Motor neuron (in vitro differentiated cells): ENCODE results near the gene SPACA7. TPM values are rescaled to one million over a fixed set of nuclear protein-coding genes. Genes with fewer than 3 reads are reported as not detected.

Experiments
- ATAC-seq, 8 experiments: fragments of 200-7000 bp; cut with Tn5 transposase; replicated peaks in 6 of 8; 2 replicates each; pipeline ENCODE4 v1.8.0; 2021; ENCODE audit warnings: mild to moderate bottlenecking in 8 of 8, moderate library complexity in 8 of 8
- H3K27ac ChIP-seq, 2 donors: fragments of 250-450 bp; sonication (Bioruptor Pico); 2 replicates each; pipeline ENCODE4 v1.9.0; 2021; ENCODE audit warnings: antibody characterized with exemption in 2 of 2, mild to moderate bottlenecking in 2 of 2, moderate library complexity in 1 of 2
- H3K4me1 ChIP-seq, 2 donors: fragments of 250-450 bp; sonication (Bioruptor Pico); replicated peaks in 1 of 2; 2 replicates each; pipeline ENCODE4 v1.6.1; 2021; ENCODE audit warnings: antibody characterized with exemption in 2 of 2, mild to moderate bottlenecking in 2 of 2, moderate library complexity in 1 of 2
- H3K4me3 ChIP-seq, 5 donors: fragments of 250-450 bp; sonication (Bioruptor Pico); 2 replicates each; pipeline ENCODE4 v1.9.0; 2021; ENCODE audit warnings: antibody characterized with exemption in 5 of 5, mild to moderate bottlenecking in 5 of 5, moderate library complexity in 4 of 5
- WGBS, 10 experiments: fragments of 450-650 bp; shearing (Covaris generic); methylation state at CpG; one replicate each; pipeline ENCODE4 v1.0.0; 2022; 5-methylcytosine and 5-hydroxymethylcytosine counted together
- in situ Hi-C, 9 experiments: fragments of 400-800 bp; cut with MboI; loops; one replicate each; pipeline ENCODE4 v1.15.0; 2021; ENCODE audit warnings: low sequenced_read_pairs in 9 of 9, low pct_unique_long_range_greater_than_20kb in 2 of 9; ENCODE audit not compliant: unreplicated experiment in 9 of 9
- total RNA-seq, 8 experiments: library from RNA; unstranded; fragments of 300-600 nt; gene quantifications; 2 replicates each; pipeline versions ENCODE4 v1.2.3 to v1.2.4, GENCODE V29; 2022

The SPACA7 gene
- total RNA-seq, 8 experiments from 2014 or later: not detected

DNA sequence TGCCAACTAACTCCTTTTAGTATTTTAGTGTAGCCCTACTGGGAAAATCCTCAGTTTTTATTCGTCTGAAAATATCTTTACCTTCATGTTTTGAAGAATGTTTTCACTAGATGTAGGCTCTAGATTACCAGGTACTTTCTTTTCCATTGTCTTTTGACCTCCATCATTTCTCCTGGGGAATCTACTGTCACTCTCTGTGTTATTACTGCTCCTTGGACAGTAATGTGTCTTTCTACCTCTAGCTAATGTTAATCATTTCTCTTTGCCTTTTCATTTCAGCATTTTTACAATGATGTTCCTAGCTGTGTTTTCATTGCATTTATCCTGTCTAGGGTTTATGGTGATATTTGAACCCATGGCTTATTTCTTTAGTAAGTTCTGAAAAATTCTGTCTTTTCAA lies 61.9 kb downstream of the SPACA7 start:
- in situ Hi-C loops: loop anchor here in 7 of 9 experiments (25.0 kb wide), 3 partner anchors 376 to 976 kb away; partner anchors contain the start of gene SOX1 (in 4 of the 7)
- no peak for ATAC-seq
- Histone ChIP-seq H3K4me3 (no peak overlapping the region), H3K4me1 (peaks cover 0 to 9% of the 10 kb centered on the region in 2 donors), H3K27ac (no peak overlapping the region)
- 7 to 94% (median 58%) methylated on average over 1 of the region's 1 CpG for WGBS, 10 experiments

GRCh38 chr13:112438515-112438914 lies 62.4 kb downstream of the SPACA7 start:
- in situ Hi-C loops: loop anchor here in 7 of 9 experiments (25.0 kb wide), 3 partner anchors 376 to 976 kb away; partner anchors contain the start of gene SOX1 (in 4 of the 7)
- Histone ChIP-seq H3K4me1 (peaks cover 0 to 13% of the 10 kb centered on the region in 2 donors), H3K27ac (no peak overlapping the region), H3K4me3 (no peak overlapping the region)
- no peak for ATAC-seq
- WGBS, 10 experiments: 5 to 100% (median 75%) methylated on average over 1 to 2 of the region's 2 CpGs

- H3K4me3 ChIP-seq: no peak overlapping the region
- WGBS, 10 experiments: 73 to 100% (median 85%) methylated on average over 3 to 12 of the region's 17 CpGs; no CpG with 5 or more reads in 6 of the 10 experiments
- ATAC-seq: no peak
- peaks cover 0 to 16% of the 10 kb centered on the region in 2 donors for H3K4me1 ChIP-seq
- no peak overlapping the region for H3K27ac ChIP-seq
- in situ Hi-C loops: loop anchor here (10.0 to 25.0 kb wide), 5 partner anchors 379 to 979 kb away; partner anchors contain the start of gene SOX1 (in 4 of the 9)
Measured at GRCh38 chr13:112441226-112441625, 65.1 kb downstream of the SPACA7 start.

DNA sequence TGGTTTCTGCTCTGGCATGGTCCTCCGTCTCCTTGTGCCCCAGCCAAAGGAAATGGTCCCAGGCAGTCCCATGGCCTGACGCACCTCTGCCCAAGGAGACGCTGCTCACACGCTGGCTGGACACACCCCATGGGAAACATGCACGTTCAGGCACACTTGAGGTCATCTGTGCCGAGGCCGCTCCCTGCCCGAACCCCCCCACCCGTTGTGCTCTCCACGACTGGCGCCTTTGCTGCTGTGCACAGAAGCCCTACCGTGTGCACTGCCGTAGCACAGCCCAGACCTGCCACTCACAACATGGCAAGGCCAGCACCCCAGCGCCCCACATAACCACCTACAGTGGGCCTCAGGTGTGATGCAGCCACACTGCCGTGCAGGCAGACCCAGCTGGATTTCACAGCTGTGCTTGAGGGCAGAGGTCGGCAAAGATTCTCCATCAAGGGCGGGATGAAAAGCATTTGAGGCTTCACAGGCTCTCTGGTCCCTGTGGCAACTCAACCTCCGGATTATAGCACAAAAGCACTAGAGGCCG lies 65.7 kb downstream of the SPACA7 start:
- Histone ChIP-seq H3K4me3 (no peak overlapping the region), H3K27ac (no peak overlapping the region), H3K4me1 (peaks cover 0 to 16% of the 10 kb centered on the region in 2 donors)
- 30 to 100% (median 83%) methylated on average over 1 to 5 of the region's 19 CpGs; no CpG with 5 or more reads in 4 of the 10 experiments for WGBS, 10 experiments
- in situ Hi-C loops: loop anchor here (10.0 to 25.0 kb wide), 5 partner anchors 380 to 980 kb away; partner anchors contain the start of gene SOX1 (in 4 of the 9)
- no peak for ATAC-seq

GRCh38 chr13:112442483-112443090 lies 66.4 kb downstream of the SPACA7 start:
- Histone ChIP-seq H3K27ac (no peak overlapping the region), H3K4me3 (no peak overlapping the region), H3K4me1 (peaks cover 0 to 16% of the 10 kb centered on the region in 2 donors)
- ATAC-seq: peak in 1 of 8 experiments; percentile 21
- in situ Hi-C loops: loop anchor here (10.0 to 25.0 kb wide), 5 partner anchors 380 to 980 kb away; partner anchors contain the start of gene SOX1 (in 4 of the 9)
- WGBS, 10 experiments: 18 to 90% (median 60%) methylated on average over 1 to 10 of the region's 21 CpGs; no CpG with 5 or more reads in 1 of the 10 experiments

- in situ Hi-C loops: loop anchor here (10.0 to 25.0 kb wide), 5 partner anchors 381 to 981 kb away; partner anchors contain the start of gene SOX1 (in 4 of the 9)
- no peak overlapping the region for H3K4me3 ChIP-seq
- H3K27ac ChIP-seq: no peak overlapping the region
- 0 to 81% (median 30%) methylated on average over 1 to 14 of the region's 31 CpGs; no CpG with 5 or more reads in 2 of the 10 experiments for WGBS, 10 experiments
- peak; percentile 59 to 87 (median 80) for ATAC-seq
- H3K4me1 ChIP-seq: peaks cover 0 to 16% of the 10 kb centered on the region in 2 donors
Measured at GRCh38 chr13:112443191-112443994, 67.2 kb downstream of the SPACA7 start.

DNA sequence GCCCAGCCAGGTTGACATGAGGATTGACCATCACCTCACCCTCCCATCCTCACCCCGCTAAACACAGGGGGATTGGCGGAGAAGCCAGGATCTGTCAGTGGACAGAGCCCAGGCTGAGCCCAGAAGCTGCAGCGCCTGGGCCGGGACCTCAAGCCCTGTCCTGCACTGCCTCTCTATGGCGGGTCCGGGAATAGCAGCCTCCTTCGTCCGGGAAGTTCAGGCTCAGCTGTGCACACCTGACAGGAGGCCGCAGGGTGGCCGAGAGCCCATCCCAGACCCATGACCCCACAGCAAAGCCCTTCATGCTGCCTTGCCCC lies 67.8 kb downstream of the SPACA7 start:
- Histone ChIP-seq H3K4me3 (no peak overlapping the region), H3K4me1 (peaks cover 0 to 16% of the 10 kb centered on the region in 2 donors), H3K27ac (no peak overlapping the region)
- WGBS, 10 experiments: 0% methylated on average over 3 of the region's 10 CpGs; no CpG with 5 or more reads in 9 of the 10 experiments
- ATAC-seq: peak; percentile 72 to 97 (median 94)
- in situ Hi-C loops: loop anchor here (10.0 to 25.0 kb wide), 5 partner anchors 382 to 982 kb away; partner anchors contain the start of gene SOX1 (in 4 of the 9)

DNA sequence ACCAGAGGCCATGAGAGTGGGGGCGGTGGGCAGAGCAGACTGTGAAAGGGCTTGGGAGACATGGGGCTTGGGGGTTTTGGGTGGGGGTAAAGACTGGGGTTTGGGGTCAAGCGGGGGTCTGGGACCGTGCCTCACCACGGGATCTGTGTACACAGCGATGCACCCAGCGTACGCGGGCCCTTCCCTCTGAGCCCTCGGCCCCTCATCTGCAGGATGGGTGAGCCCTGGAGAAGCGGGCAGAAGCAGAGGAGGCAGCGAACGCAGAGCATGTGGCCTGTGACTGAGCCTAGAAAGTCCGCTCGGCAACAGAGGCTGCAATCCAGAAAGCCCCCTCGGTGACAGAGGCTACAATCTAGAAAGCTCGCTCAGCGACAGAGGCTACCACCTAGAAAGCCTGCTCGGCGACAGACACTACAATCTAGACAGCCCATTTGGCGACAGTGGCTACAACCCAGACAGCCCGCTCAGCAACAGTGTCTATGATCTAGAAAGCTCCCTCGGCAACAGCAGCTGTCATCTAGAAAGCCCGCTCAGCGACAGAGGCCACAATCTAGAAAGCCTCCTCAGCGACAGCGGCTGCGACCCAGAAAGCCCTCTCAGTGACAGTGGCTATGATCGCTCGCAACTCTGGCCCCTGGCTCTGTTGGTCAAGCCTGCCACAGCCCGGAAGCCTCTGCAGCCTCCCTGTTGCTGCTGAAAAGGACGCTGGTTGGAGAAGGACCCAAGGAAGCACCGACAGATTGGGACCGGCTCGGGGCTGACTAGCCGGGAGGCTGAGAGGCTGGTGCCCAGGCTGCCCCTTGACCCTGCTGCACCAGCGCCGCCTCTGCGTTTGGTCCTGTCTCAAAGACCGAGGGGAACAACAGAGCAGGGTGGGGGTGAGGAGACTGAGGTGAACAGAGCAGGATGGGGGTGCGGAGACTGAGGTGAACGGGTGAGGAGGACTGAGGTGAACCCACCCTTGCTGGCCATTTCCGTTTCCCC lies 68.6 kb downstream of the SPACA7 start:
- 31 to 100% (median 83%) methylated on average over 2 to 8 of the region's 42 CpGs; no CpG with 5 or more reads in 6 of the 10 experiments for WGBS, 10 experiments
- in situ Hi-C loops: loop anchor here (10.0 to 25.0 kb wide), 5 partner anchors 382 to 982 kb away; partner anchors contain the start of gene SOX1 (in 4 of the 9)

GRCh38 chr13:112445411-112446271 lies 69.5 kb downstream of the SPACA7 start:
- Histone ChIP-seq H3K4me3 (no peak overlapping the region), H3K27ac (no peak overlapping the region), H3K4me1 (peaks cover 6 to 18% of the 10 kb centered on the region in 2 donors)
- ATAC-seq: peak in 1 of 8 experiments; percentile 12
- WGBS, 10 experiments: 20 to 60% (median 40%) methylated on average over 1 to 3 of the region's 31 CpGs; no CpG with 5 or more reads in 4 of the 10 experiments
- in situ Hi-C loops: loop anchor here (10.0 to 25.0 kb wide), 5 partner anchors 383 to 983 kb away; partner anchors contain the start of gene SOX1 (in 4 of the 9)

More for the DNA sequence above, 68.6 kb downstream of the SPACA7 start:
- no peak overlapping the region for H3K4me3 ChIP-seq
- no peak for ATAC-seq
- H3K27ac ChIP-seq: no peak overlapping the region
- H3K4me1 ChIP-seq: peaks cover 0 to 12% of the 10 kb centered on the region in 2 donors

- 21 to 85% (median 74%) methylated on average over 2 to 5 of the region's 12 CpGs; no CpG with 5 or more reads in 6 of the 10 experiments for WGBS, 10 experiments
- H3K4me3 ChIP-seq: no peak overlapping the region
- in situ Hi-C loops: loop anchor here (10.0 to 25.0 kb wide), 5 partner anchors 384 to 984 kb away; partner anchors contain the start of gene SOX1 (in 4 of the 9)
- H3K27ac ChIP-seq: no peak overlapping the region
- no peak for ATAC-seq
- peaks cover 7 to 26% of the 10 kb centered on the region in 2 donors for H3K4me1 ChIP-seq
Measured at GRCh38 chr13:112446347-112446861, 70.2 kb downstream of the SPACA7 start.

DNA sequence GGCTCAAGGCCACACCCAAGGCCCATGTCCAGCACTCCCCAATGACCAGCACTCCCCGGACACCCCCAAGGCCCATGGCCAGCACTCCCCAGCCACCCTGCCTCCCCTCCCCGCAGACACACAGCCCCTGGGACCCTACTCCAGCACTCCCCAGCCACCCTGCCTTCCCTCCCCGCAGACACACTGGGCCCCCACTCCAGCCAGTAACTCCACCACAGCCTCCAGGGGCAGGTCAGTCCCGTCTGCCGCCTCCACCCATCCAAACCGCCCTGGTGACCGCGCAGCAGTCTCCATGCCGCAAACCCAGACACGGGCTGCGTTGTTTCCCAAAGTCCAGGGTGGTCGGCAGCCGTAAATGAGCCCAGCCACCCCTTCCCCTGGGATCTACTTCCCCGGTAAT lies 70.7 kb downstream of the SPACA7 start:
- in situ Hi-C loops: loop anchor here (10.0 to 25.0 kb wide), 5 partner anchors 385 to 985 kb away; partner anchors contain the start of gene SOX1 (in 4 of the 9)
- no peak overlapping the region for H3K27ac ChIP-seq
- H3K4me1 ChIP-seq: peaks cover 7 to 28% of the 10 kb centered on the region in 2 donors
- H3K4me3 ChIP-seq: no peak overlapping the region
- ATAC-seq: no peak
- 33 to 97% (median 80%) methylated on average over 1 to 5 of the region's 14 CpGs; no CpG with 5 or more reads in 7 of the 10 experiments for WGBS, 10 experiments
